ENCODE measurements around the gene CLIP1.

DNA sequence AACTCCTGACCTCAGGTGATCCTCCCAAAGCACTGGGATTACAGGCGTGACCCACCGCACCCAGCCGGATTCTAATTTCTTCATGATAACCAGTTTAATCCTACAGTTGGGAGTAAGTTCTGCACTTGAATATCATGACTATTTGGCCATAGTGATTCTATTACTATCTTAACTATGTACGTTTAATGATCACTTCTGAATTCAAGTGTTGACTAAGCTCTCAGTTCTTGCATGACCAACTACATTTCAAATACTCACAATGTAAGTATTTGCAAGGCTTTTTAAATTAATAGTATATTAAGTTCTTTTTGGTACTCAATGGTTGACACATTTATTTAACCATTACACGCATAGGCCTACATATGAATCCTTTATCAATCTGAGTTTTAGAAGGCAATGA is 138.8 kb downstream of the CLIP1 start:
- TF ChIP-seq, protein P1, sequence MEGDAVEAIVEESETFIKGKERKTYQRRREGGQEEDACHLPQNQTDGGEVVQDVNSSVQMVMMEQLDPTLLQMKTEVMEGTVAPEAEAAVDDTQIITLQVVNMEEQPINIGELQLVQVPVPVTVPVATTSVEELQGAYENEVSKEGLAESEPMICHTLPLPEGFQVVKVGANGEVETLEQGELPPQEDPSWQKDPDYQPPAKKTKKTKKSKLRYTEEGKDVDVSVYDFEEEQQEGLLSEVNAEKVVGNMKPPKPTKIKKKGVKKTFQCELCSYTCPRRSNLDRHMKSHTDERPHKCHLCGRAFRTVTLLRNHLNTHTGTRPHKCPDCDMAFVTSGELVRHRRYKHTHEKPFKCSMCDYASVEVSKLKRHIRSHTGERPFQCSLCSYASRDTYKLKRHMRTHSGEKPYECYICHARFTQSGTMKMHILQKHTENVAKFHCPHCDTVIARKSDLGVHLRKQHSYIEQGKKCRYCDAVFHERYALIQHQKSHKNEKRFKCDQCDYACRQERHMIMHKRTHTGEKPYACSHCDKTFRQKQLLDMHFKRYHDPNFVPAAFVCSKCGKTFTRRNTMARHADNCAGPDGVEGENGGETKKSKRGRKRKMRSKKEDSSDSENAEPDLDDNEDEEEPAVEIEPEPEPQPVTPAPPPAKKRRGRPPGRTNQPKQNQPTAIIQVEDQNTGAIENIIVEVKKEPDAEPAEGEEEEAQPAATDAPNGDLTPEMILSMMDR (IDR thresholded peaks at IDR 0.05) = no peak
- no peak for TF ChIP-seq POLR2A (IDR thresholded peaks at IDR 0.05)

All from uterus (tissue), 2 donors.